ENCODE measurements around the gene ATMIN. TPM values are rescaled to one million over a fixed set of nuclear protein-coding genes. Genes with fewer than 3 reads are reported as not detected.

ATMIN gene
- total and polyA plus RNA-seq, 2 of the 13 experiments (the other 11 are each of a cell fraction or from before 2014, with no cell fraction given) = 34.6 to 60.4 TPM

GRCh38 chr16:81077076-81077940 lies 41.7 kb downstream of the ATMIN start, which contains the start of gene C16orf46 (continued):
- no peak for TF ChIP-seq CEBPZ (IDR thresholded peaks at IDR 0.05; ENCODE audit: low read length)
- peak; percentile 91; the same call in 1 of the 2 replicates for TF ChIP-seq ZNF749 (CRISPR knock-in tag; IDR thresholded peaks at IDR 0.05; ENCODE audit: borderline replicate concordance)
- peak; percentile 57; the same call in 1 of the 2 replicates for TF ChIP-seq ZNF558 (CRISPR knock-in tag; IDR thresholded peaks at IDR 0.05; ENCODE audit: borderline replicate concordance)
- no peak for TF ChIP-seq DBP (CRISPR knock-in tag; IDR thresholded peaks at IDR 0.05; ENCODE audit: not compliant biosample characterization)
- TF ChIP-seq THAP8 (CRISPR knock-in tag; IDR thresholded peaks at IDR 0.05; ENCODE audit: borderline replicate concordance) = 0 out of 2 replicates have a peak, but pooled peaks have one; percentile 84
- peak; percentile 56 for TF ChIP-seq NFYC (CRISPR knock-in tag; IDR thresholded peaks at IDR 0.05)
- no peak for TF ChIP-seq ZEB1 (IDR thresholded peaks at IDR 0.05; ENCODE audit: insufficient replicate concordance, low read depth)
- TF ChIP-seq ZGPAT (CRISPR knock-in tag; IDR thresholded peaks at IDR 0.05) = peak; percentile 83; the same call in 1 of the 2 replicates
- TF ChIP-seq ETV5 (CRISPR knock-in tag; IDR thresholded peaks at IDR 0.05; ENCODE audit: borderline replicate concordance) = peak; percentile 96
- TF ChIP-seq SNAI1 (CRISPR knock-in tag; IDR thresholded peaks at IDR 0.05; ENCODE audit: borderline replicate concordance) = peak; percentile 94
- no peak for TF ChIP-seq TRIM22 (IDR thresholded peaks at IDR 0.05)
- peak; percentile 82 for TF ChIP-seq ZNF367 (CRISPR knock-in tag; IDR thresholded peaks at IDR 0.05; ENCODE audit: borderline replicate concordance)
- TF ChIP-seq RAD51 (IDR thresholded peaks at IDR 0.05; ENCODE audit: borderline replicate concordance) = no peak
- peak; percentile 54 for TF ChIP-seq KLF15 (CRISPR knock-in tag; IDR thresholded peaks at IDR 0.05; ENCODE audit: borderline replicate concordance)
- TF ChIP-seq SOX13 (IDR thresholded peaks at IDR 0.05) = no peak; the same call in 1 of the 2 replicates
- 0 out of 4 replicates have a peak, but pooled peaks of 1 of the 2 experiments have one; percentile 22 for TF ChIP-seq SOX13 (CRISPR knock-in tag; conservative IDR thresholded peaks at IDR 0.05 in 1 of 2, IDR thresholded peaks at IDR 0.05 in 1 of 2)
- no peak for TF ChIP-seq FOXK2 (IDR thresholded peaks at IDR 0.05)
- no peak for TF ChIP-seq U2AF1 (optimal IDR thresholded peaks at IDR 0.05; ENCODE audit: low read depth, low read length)
- no peak for TF ChIP-seq ATAD3A (CRISPR knock-in tag; IDR thresholded peaks at IDR 0.05)
- peak; percentile 15; the same call in 1 of the 2 replicates for TF ChIP-seq HNF4G (IDR thresholded peaks at IDR 0.05; ENCODE audit: borderline replicate concordance, low read depth, low read length)
- TF ChIP-seq HNF4G (CRISPR knock-in tag; IDR thresholded peaks at IDR 0.05; ENCODE audit: borderline replicate concordance, low read depth) = peak; percentile 71; the same call in 1 of the 2 replicates
